Stomach smooth muscle (tissue), 2 donors: Measurements from ENCODE around the gene SLAMF7.
"Not testable (repeated sequence)": the region's sequence is repeated elsewhere in the genome, so short reads cannot be mapped to it uniquely, and the experiment has no call there.

Experiments used
- H3K27ac ChIP-seq: one replicate; pipeline ENCODE4 v1.7.0; 2013; ENCODE audit warnings: mild to moderate bottlenecking, low read length, inconsistent platforms
- H3K27me3 ChIP-seq, 2 donors: one replicate each; pipeline ENCODE4 v1.7.0; 2013; ENCODE audit warnings: low read length in 2 of 2; ENCODE audit not compliant: insufficient read depth in 2 of 2, control insufficient read depth in 1 of 2
- H3K36me3 ChIP-seq, 2 donors: one replicate each; pipeline ENCODE4 v1.7.0; 2013; ENCODE audit warnings: low read length in 2 of 2; ENCODE audit not compliant: control insufficient read depth in 2 of 2, insufficient read depth in 2 of 2
- H3K4me1 ChIP-seq: one replicate; pipeline ENCODE4 v1.7.0; 2013; ENCODE audit warnings: low read length; ENCODE audit not compliant: control insufficient read depth, insufficient read depth
- H3K4me3 ChIP-seq, 2 donors: one replicate each; pipeline ENCODE4 v1.7.0; 2013; ENCODE audit warnings: low read length in 2 of 2
- H3K9ac ChIP-seq, 2 donors: one replicate each; pipeline ENCODE4 v1.7.0; 2013; ENCODE audit warnings: low read length in 2 of 2, mild to moderate bottlenecking in 1 of 2
- H3K9me3 ChIP-seq, 2 donors: one replicate each; pipeline ENCODE4 v1.7.0; 2013; ENCODE audit warnings: low read length in 2 of 2; ENCODE audit not compliant: control insufficient read depth in 2 of 2
- donor health status: healthy.
- donor health status: Pancreatic carcinoma.

SLAMF7 gene

DNA sequence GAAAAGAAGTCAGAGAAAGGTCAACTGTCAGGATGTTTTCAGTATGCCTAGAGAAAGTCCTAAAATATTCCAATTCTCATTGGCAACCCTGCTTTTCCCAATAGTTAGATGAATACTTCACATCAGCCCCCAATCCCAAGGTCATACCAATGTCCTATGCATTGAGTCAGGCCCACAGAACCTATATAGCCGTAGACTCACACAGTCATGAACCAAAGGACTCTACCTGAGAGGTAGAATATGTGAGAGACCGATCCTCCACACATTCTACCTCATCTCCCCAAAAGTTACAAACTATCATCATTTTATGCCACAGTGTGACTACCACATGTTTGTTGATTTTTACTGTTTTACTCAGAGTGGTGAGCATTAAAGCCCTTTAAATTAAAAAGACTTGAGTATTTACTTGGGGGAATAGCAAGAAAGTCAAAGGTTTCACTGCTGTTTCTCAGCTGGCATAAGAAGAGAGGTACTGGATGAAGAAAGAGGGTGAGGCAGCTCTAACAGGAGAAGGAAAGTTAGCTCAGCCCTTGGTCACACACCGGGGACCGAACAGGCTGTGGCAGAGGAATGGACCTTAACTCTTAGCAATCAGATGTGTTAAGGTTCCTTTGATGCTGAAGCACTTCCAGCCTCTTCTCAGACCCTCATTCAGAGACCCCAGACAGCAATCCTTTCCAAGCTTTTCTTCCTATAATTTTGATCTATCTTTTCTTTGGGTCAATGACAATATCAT is 28.4 kb upstream of the SLAMF7 start:
- no peak overlapping the region for H3K27ac ChIP-seq
- H3K4me3 ChIP-seq = no peak overlapping the region

DNA sequence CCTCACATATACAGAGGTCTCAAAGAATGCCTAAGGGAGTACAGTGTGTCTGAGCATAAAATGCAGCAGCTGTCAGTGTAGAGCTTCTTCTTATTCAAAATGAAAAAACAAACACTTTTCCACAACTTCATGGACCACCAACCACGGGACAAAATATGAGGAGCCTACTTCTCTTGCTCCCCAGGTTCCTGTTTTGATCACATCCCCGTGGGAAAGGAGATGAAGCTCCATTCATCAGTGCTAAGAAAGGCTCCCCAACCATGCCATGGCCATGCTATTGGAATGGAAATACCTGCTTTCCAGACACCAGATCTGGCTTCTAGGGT is 27.8 kb upstream of the SLAMF7 start:
- no peaks in the 10 kb centered on the region for H3K4me1 ChIP-seq
- H3K36me3 ChIP-seq = no peaks in the 10 kb centered on the region
- peak overlapping the region in 1 of 2 donors; percentile 32 for H3K4me3 ChIP-seq
- no peaks in the 10 kb centered on the region for H3K27me3 ChIP-seq
- H3K9me3 ChIP-seq = no peaks in the 10 kb centered on the region
- peak overlapping the region in 1 of 2 donors; percentile 13 for H3K9ac ChIP-seq
- no peak overlapping the region for H3K27ac ChIP-seq

More for the DNA sequence above, 28.4 kb upstream of the SLAMF7 start:
- Histone ChIP-seq H3K4me1 (no peaks in the 10 kb centered on the region), H3K9ac (no peak overlapping the region), H3K9me3 (no peaks in the 10 kb centered on the region), H3K27me3 (no peaks in the 10 kb centered on the region), H3K36me3 (no peaks in the 10 kb centered on the region)

DNA sequence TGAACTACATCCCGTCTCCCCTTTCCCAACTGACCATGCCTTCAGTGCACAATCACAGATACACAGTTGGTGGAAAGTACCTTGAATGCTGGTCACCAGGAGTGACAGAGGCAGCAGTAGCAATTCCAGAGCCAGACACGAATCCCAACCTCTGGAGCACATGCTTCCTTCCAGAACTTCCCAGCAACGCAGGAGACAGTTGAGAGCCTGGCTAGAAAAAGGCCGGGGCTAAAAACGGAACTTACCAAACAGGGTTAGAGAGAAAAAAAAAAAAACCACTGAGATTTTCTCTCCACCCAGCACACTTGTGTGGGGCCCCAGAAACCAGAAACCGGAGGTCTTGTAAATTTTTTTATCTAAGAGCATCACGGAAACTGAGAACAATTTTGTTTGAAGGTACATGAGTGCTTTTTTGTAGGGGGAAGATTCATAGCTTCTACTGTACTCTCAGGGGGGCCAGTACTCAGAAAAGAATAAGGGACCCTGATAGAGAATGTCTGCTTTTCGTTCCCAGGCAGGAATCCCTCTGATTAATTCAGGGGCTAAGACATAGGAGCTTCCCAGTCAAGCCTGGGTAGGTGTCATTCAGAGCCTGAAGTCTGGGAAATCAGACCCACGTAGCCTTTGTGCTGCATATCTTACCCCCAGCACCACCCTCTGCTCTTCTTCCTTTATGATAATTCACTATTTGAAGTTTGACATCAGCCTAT is 27.3 kb upstream of the SLAMF7 start, which contains the start of gene CD48:
TSS of gene CD48 (minus strand) at position 221 of the 710 bp plus-strand sequence. CDS start at position 162, 59 bp downstream.
- Histone ChIP-seq H3K4me1 (no peaks in the 10 kb centered on the region), H3K9me3 (no peaks in the 10 kb centered on the region), H3K36me3 (no peaks in the 10 kb centered on the region), H3K9ac (peak within 1 kb of the TSS in 1 of 2 donors; percentile 13), H3K4me3 (peak within 1 kb of the TSS in 1 of 2 donors; percentile 32), H3K27ac (no peak within 1 kb of the TSS), H3K27me3 (no peaks in the 10 kb centered on the region)

DNA sequence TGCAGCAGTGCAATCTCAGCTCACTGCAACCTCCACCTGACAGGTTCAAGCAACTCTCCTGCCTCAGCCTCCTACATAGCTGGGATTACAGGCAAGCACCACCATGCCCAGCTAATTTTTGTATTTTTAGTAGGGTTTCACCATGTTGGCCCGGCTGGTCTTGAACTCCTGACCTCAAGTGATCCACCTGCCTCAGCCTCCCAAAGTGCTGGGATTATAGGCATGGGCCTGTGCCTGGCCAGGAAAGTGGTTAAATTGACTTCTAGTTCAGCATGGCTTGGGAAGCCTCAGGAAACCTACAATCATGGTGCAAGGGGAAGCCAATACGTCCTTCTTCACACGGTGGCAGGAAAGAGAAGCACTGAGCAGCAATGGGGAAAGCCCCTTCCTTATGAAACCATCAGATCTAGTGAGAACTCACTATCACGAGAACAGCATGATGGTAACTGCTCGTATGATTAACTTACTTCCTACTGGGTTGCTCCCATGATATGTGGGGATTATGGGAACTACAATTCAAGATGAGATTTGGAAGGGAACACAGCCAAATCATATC is 26.4 kb upstream of the SLAMF7 start:
- not testable (repeated sequence) for H3K4me1 ChIP-seq, H3K27ac ChIP-seq, H3K27me3 ChIP-seq, H3K36me3 ChIP-seq, H3K9ac ChIP-seq, H3K4me3 ChIP-seq, H3K9me3 ChIP-seq

DNA sequence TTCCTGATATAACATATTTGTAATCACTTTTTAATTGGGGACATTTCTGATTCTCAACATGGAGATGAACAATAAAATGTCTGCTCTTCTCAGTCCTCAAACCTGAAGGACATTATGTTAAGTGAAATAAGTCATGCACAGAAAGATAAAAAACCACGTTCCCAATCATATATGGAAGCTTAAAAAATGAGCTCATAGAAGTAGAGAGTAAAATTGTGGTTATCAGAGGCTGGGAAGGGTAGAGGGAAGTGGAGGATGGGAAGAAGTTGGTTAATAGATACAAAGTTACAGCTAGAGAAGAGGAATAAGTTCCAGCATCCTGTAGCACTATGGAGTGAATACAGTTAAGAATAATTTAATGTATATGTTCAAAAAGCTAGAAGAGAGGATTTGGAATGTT is 25.9 kb upstream of the SLAMF7 start:
- Histone ChIP-seq H3K27me3 (no peaks in the 10 kb centered on the region), H3K27ac (no peak overlapping the region), H3K4me3 (no peak overlapping the region), H3K4me1 (no peaks in the 10 kb centered on the region), H3K36me3 (no peaks in the 10 kb centered on the region), H3K9ac (no peak overlapping the region), H3K9me3 (no peaks in the 10 kb centered on the region)

DNA sequence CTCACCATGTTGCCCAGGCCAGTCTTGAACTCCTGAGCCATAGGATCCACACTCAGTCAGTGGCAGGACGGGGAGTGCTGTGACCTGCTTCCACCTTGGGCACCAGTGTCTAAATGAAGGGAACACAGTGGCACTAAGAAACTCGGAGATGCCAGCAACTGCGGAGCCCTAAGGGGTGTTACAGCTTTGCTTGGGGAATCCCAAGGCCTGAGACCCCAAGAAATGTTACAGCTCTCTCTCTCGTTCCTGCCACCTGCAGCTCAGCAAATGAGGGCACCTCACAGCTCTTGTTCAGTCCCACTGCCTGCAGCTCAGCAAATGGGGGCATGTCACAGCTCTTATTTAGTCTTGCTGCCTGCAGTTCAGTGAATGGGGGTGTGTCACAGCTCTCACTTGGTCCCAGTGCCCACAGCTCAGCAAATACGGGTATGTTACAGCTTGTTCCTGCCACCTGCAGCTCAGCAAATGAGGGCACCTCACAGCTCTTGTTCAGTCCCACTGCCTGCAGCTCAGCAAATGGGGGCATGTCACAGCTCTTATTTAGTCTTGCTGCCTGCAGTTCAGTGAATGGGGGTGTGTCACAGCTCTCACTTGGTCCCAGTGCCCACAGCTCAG is 24.9 kb upstream of the SLAMF7 start:
- not testable (repeated sequence) for H3K4me3 ChIP-seq, H3K9ac ChIP-seq

DNA sequence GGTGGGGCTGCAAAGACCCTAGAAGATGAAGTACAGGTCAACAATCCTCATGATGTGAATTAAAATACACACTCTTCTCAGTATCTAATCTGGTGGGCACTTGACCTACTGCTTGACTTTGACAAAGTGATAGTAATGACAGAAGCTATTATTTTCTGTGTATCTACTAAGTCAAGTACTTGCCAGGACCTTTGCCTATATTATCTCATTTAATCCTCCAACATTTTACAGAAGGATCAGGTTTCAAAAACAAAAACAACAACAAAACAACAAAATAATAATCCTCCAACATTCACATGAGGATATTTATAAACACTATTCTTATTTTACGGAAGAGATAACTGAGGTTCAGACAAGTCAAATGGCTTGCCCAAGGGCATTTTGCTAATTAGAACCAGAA is 23.0 kb upstream of the SLAMF7 start:
- no peaks in the 10 kb centered on the region for H3K27me3 ChIP-seq
- H3K9me3 ChIP-seq = no peaks in the 10 kb centered on the region
- H3K27ac ChIP-seq = no peak overlapping the region
- H3K4me1 ChIP-seq = no peaks in the 10 kb centered on the region
- H3K9ac ChIP-seq = no peak overlapping the region
- H3K36me3 ChIP-seq = no peaks in the 10 kb centered on the region
- no peak overlapping the region for H3K4me3 ChIP-seq

More for the DNA sequence above, 24.9 kb upstream of the SLAMF7 start:
- not testable (repeated sequence) for H3K4me1 ChIP-seq, H3K27ac ChIP-seq, H3K27me3 ChIP-seq, H3K36me3 ChIP-seq, H3K9me3 ChIP-seq

DNA sequence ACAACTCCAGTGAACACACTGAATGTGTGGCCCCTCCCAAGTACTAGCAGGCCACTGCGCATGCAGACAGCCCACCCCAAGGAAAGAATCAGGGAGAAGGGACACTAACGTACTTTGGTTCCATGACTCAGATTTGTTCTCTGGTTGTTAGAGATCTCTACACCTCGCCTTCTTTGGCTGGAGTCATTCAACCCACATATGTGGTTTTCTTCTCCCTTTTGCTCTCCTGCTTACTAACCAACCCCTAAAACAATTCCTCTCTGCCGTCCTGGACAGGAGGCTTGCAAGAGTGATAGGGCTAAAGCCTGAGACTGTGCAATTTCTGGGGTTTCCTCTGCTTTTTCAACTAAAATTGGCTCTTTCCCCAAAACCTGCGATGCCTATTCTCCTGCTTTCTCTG is 21.7 kb upstream of the SLAMF7 start:
- Histone ChIP-seq H3K36me3 (no peaks in the 10 kb centered on the region), H3K27me3 (no peaks in the 10 kb centered on the region), H3K4me1 (no peaks in the 10 kb centered on the region), H3K4me3 (no peak overlapping the region), H3K9me3 (no peaks in the 10 kb centered on the region), H3K27ac (no peak overlapping the region), H3K9ac (no peak overlapping the region)

DNA sequence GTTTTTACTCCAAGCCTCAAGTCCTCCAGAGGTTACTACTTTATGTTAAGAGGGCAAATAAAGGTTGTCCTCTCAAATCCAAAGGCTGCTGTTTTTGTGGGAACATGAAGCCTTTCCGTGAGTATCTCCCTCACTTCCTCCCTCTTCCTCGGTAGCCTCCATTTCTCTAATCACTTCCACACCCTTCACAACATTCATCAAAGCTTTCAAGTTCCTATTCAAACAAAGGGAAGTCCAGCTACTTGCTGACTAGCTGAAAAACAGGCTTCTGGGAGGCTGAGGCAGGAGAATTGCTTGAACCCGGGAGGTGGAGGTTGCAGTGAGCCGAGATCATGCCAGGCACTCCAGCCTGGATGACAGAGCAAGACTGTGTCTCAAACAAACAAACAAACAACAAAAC is 20.8 kb upstream of the SLAMF7 start:
- no peak overlapping the region for H3K9ac ChIP-seq

DNA sequence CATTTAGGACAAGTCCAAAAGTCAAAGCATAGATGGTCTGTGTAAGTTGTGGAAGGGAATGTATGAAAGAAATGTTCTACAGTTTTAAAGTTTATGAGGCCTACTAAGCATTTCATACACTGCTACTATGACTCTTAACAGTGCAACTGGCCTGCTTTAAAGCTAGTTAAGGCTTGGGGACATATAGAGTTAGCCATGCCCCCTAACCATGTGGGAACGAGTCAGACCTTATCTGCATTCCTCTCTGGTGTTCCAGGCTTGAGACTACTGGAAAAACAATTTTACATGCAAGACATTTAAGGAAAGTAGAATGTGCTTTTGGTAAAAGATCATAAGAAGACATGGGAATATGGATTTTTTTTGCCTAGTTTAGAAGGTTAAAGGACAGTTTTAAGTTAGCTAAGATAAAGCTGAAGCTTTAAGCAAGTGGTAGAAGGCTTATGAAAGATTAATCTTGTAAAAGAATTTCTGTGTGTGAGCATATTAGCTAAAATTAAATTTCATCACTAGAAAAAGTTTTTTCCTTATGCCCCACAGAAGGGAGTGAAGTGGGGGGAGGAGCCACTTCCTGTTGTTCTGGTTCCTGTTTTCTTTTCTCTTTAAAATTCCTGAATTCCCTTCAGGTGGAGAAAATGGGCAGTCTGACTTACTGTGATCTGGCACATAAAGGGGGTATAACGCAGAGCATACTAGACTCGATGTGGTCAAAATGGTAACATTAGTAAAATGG is 18.5 kb upstream of the SLAMF7 start:
- Histone ChIP-seq H3K9me3 (no peaks in the 10 kb centered on the region), H3K27ac (no peak overlapping the region), H3K36me3 (no peaks in the 10 kb centered on the region), H3K4me1 (no peaks in the 10 kb centered on the region), H3K27me3 (no peaks in the 10 kb centered on the region), H3K9ac (no peak overlapping the region), H3K4me3 (no peak overlapping the region)

More for the DNA sequence above, 20.8 kb upstream of the SLAMF7 start:
- Histone ChIP-seq H3K27me3 (no peaks in the 10 kb centered on the region), H3K9me3 (no peaks in the 10 kb centered on the region), H3K4me3 (no peak overlapping the region), H3K4me1 (no peaks in the 10 kb centered on the region), H3K36me3 (no peaks in the 10 kb centered on the region), H3K27ac (no peak overlapping the region)
